ENCODE measurements around the gene ISOC2.

ISOC2 gene

DNA sequence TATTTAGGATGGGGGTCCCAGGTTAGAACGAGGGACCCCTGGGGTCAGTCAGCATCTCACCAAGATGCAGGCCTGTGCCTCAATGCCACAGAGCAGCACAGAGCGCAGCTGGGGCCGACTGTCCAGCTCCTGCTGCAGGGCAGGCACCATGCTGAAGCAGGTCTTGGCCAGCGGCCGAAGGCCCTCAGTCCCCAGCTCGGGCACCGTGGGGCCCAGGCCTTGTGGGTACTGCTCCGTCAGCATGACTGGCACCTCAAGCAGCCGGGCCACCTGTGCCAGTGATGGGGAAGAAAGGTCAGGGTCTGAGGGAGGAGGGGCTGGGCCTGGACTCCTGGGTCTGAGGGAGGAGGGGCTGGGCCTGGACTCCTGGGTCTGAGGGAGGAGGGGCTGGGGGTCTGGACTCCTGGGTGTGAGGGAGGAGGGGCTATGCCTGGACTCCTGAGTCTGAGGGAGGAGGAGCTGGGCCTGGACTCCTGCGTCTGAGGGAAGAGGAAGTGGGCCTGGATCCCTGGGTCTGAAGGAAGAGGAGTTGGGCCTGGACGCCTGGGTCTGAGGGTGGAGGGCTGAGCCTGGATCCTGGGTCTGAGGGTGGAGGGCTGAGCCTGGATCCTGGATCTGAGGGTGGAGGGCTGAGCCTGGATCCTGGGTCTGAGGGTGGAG is 5.7 kb downstream of the ISOC2 start:
- TF ChIP-seq, protein P1, sequence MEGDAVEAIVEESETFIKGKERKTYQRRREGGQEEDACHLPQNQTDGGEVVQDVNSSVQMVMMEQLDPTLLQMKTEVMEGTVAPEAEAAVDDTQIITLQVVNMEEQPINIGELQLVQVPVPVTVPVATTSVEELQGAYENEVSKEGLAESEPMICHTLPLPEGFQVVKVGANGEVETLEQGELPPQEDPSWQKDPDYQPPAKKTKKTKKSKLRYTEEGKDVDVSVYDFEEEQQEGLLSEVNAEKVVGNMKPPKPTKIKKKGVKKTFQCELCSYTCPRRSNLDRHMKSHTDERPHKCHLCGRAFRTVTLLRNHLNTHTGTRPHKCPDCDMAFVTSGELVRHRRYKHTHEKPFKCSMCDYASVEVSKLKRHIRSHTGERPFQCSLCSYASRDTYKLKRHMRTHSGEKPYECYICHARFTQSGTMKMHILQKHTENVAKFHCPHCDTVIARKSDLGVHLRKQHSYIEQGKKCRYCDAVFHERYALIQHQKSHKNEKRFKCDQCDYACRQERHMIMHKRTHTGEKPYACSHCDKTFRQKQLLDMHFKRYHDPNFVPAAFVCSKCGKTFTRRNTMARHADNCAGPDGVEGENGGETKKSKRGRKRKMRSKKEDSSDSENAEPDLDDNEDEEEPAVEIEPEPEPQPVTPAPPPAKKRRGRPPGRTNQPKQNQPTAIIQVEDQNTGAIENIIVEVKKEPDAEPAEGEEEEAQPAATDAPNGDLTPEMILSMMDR (IDR thresholded peaks at IDR 0.05; ENCODE audit: unreplicated experiment in 3 of 3), result no peak
- H3K4me3 Mint-ChIP-seq, result no peak overlapping the region
- H3K27me3 Mint-ChIP-seq (ENCODE audit: low read depth), result peaks cover 29% of the 10 kb centered on the region
- no peaks in the 10 kb centered on the region for H3K9me3 Mint-ChIP-seq
- peaks cover 25% of the 10 kb centered on the region for H3K4me1 Mint-ChIP-seq
- no peak overlapping the region for H3K27ac Mint-ChIP-seq
- peaks cover 4% of the 10 kb centered on the region for H3K36me3 Mint-ChIP-seq (ENCODE audit: low read depth)

DNA sequence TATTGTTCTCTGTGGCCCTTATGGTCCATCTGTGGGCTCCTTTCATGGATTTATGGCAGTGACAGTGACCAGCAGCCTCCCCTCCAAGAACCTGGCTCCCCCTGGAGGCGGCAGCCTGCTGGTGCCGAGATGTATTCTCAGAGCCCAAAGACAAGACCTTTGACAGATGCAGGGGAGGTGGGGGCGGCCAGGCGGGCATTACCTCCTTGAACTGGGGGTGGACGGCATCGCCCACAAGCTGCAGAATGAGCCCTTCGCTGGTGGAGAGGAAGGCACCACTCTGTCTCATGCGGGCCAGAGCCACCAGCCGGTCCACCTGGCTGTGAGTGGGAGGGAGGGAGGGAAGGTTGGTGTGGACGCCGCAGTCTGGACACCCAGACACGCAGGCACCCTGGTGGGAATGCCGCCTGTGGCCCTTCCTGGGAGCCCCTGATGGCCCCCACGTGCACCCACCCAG is 6.6 kb downstream of the ISOC2 start:
- H3K27me3 Mint-ChIP-seq (ENCODE audit: low read depth), result peaks cover 34% of the 10 kb centered on the region
- H3K27ac Mint-ChIP-seq, result no peak overlapping the region
- peaks cover 4% of the 10 kb centered on the region for H3K36me3 Mint-ChIP-seq (ENCODE audit: low read depth)
- TF ChIP-seq, protein P1 (IDR thresholded peaks at IDR 0.05; ENCODE audit: unreplicated experiment in 3 of 3), result peak; percentile 49 to 58 (median 50)
- H3K4me3 Mint-ChIP-seq, result peak overlapping the region in 1 of 3 experiments; percentile 41
- no peaks in the 10 kb centered on the region for H3K9me3 Mint-ChIP-seq
- H3K4me1 Mint-ChIP-seq, result peaks cover 20% of the 10 kb centered on the region

DNA sequence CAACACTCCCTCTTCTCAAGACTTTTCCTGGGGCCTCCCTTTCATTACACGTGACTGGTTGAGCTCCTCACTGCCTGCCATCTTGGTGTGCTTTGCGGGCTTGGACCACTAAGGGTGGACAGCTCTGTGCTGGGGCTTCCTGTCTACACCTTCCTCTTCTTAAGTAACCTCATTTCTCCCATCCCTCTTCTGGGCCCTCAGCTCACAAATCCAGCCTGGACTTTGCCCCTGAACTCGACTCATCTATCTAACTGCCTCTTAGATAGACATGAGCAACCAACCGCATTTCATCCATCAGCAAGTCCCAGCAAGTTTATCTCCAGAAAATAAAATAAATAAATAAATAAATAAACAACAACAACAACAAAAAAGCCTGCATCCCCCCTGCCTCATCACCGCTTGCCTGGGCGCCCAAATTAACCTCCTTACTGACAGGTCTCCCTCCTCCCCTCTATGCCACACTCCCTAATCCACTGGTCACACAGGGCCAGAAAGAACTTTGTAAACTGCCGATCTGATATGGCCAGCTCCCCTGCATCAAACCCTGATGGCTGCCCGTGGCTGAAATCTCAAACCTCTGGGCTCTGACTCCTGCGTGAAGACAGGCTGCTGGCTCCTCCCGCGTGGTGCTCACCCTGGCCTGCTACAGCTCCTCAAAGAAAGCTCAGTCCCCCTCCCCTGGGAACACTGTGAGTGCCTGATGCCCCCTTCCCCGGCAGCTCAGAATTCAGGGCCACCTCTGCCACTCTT is 7.8 kb downstream of the ISOC2 start:
- peaks cover 18% of the 10 kb centered on the region for H3K4me1 Mint-ChIP-seq
- peaks cover 4% of the 10 kb centered on the region for H3K36me3 Mint-ChIP-seq (ENCODE audit: low read depth)
- TF ChIP-seq, protein P1 (IDR thresholded peaks at IDR 0.05; ENCODE audit: unreplicated experiment in 3 of 3), result no peak
- peaks cover 34% of the 10 kb centered on the region for H3K27me3 Mint-ChIP-seq (ENCODE audit: low read depth)
- peak overlapping the region; percentile 62 to 78 (median 69) for H3K4me3 Mint-ChIP-seq
- peak overlapping the region in 1 of 3 experiments; percentile 16 for H3K27ac Mint-ChIP-seq
- no peaks in the 10 kb centered on the region for H3K9me3 Mint-ChIP-seq

DNA sequence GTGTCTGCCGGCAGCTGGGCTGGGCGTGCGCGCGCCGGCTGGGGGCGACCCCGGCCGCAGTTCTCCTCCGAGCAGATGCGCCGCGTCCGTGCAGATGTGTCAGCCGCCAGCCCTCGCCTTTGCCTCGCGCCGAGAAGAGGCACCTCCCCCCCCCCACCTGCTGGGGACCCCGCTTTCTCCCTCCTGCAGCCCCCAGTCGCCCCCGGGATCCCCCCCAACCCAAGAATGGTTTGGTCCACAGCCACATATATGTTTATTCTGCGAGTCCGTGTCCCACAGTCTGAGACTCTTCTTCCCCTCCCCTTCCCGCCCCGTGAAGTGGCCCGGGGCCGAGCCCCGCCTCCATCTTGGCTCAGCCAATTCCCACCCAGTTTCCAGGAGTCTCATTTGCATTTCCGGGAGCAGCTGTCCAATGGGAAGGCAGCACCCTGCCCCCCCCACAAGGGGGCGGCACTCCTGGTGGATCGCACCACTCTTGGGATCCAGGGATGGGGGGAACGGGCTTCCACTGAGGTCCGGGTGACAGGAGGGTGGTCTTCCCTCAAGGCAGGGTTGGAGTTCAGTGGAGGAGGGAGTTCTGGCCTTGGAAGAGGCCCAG is 8.6 kb downstream of the ISOC2 start:
- Mint-ChIP-seq H3K36me3 (ENCODE audit: low read depth) (peaks cover 4% of the 10 kb centered on the region), H3K4me3 (peak overlapping the region; percentile 62 to 78 (median 69)), H3K27me3 (ENCODE audit: low read depth) (peaks cover 34% of the 10 kb centered on the region), H3K27ac (peak overlapping the region in 1 of 3 experiments; percentile 70), H3K4me1 (peaks cover 18% of the 10 kb centered on the region), H3K9me3 (no peaks in the 10 kb centered on the region)
- TF ChIP-seq, protein P1 (IDR thresholded peaks at IDR 0.05; ENCODE audit: unreplicated experiment in 3 of 3), result no peak

DNA sequence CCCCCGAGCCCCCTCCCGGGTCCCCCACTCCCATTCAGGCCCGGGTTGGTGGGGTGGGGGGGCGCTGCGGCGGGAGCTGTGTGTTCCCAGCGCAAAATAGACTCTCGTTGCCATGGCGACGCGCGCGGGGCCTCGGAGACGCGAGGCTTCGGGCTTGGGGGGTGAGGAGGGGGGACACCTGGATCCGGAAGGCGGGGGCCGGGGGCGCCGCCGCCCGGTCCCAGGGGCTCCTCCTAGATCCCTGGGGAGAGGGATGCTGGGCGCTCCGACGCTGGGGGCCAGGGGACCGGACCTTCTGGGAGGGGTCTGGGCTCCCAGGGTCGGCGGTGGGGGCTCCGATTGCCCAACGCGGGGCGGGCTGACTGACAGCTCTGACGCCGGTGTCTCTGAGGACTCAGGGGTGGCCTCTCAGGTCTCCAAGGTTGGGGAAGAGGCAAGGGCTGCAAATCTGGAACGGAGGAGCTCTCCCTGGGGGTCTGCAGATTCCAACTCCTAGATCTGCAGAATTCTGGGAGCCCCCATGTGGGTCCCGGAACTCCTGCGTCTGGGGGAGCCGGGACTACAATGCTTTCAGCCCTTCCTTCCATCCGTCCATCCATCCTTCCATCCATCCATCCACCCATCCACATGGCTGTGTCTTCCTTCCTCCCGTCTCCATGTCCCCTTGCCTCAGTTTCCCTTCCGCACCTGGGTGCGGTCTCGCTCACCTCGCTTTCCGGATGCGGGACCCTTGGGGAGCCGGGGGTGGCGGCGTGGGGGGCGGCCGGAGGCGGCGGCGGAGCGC is 9.3 kb downstream of the ISOC2 start:
- Mint-ChIP-seq H3K9me3 (no peaks in the 10 kb centered on the region), H3K36me3 (ENCODE audit: low read depth) (peaks cover 4% of the 10 kb centered on the region), H3K27ac (no peak overlapping the region), H3K4me3 (peak overlapping the region; percentile 71 to 81 (median 72)), H3K4me1 (peaks cover 18% of the 10 kb centered on the region), H3K27me3 (ENCODE audit: low read depth) (peaks cover 34% of the 10 kb centered on the region)
- TF ChIP-seq, protein P1 (IDR thresholded peaks at IDR 0.05; ENCODE audit: unreplicated experiment in 3 of 3), result no peak

Data from nephron (organoid).